HG03565 (cell line): ENCODE measurements around the gene ANKHD1.

Experiments
- ATAC-seq: cut with Tn5 transposase; IDR thresholded peaks from one replicate; pipeline ENCODE4 v1.9.1; 2021; ENCODE audit warnings: mild to moderate bottlenecking, moderate library complexity; ENCODE audit not compliant: unreplicated experiment

The ANKHD1 gene, protein sequence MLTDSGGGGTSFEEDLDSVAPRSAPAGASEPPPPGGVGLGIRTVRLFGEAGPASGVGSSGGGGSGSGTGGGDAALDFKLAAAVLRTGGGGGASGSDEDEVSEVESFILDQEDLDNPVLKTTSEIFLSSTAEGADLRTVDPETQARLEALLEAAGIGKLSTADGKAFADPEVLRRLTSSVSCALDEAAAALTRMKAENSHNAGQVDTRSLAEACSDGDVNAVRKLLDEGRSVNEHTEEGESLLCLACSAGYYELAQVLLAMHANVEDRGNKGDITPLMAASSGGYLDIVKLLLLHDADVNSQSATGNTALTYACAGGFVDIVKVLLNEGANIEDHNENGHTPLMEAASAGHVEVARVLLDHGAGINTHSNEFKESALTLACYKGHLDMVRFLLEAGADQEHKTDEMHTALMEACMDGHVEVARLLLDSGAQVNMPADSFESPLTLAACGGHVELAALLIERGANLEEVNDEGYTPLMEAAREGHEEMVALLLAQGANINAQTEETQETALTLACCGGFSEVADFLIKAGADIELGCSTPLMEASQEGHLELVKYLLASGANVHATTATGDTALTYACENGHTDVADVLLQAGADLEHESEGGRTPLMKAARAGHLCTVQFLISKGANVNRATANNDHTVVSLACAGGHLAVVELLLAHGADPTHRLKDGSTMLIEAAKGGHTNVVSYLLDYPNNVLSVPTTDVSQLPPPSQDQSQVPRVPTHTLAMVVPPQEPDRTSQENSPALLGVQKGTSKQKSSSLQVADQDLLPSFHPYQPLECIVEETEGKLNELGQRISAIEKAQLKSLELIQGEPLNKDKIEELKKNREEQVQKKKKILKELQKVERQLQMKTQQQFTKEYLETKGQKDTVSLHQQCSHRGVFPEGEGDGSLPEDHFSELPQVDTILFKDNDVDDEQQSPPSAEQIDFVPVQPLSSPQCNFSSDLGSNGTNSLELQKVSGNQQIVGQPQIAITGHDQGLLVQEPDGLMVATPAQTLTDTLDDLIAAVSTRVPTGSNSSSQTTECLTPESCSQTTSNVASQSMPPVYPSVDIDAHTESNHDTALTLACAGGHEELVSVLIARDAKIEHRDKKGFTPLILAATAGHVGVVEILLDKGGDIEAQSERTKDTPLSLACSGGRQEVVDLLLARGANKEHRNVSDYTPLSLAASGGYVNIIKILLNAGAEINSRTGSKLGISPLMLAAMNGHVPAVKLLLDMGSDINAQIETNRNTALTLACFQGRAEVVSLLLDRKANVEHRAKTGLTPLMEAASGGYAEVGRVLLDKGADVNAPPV (N-terminal part only)

DNA sequence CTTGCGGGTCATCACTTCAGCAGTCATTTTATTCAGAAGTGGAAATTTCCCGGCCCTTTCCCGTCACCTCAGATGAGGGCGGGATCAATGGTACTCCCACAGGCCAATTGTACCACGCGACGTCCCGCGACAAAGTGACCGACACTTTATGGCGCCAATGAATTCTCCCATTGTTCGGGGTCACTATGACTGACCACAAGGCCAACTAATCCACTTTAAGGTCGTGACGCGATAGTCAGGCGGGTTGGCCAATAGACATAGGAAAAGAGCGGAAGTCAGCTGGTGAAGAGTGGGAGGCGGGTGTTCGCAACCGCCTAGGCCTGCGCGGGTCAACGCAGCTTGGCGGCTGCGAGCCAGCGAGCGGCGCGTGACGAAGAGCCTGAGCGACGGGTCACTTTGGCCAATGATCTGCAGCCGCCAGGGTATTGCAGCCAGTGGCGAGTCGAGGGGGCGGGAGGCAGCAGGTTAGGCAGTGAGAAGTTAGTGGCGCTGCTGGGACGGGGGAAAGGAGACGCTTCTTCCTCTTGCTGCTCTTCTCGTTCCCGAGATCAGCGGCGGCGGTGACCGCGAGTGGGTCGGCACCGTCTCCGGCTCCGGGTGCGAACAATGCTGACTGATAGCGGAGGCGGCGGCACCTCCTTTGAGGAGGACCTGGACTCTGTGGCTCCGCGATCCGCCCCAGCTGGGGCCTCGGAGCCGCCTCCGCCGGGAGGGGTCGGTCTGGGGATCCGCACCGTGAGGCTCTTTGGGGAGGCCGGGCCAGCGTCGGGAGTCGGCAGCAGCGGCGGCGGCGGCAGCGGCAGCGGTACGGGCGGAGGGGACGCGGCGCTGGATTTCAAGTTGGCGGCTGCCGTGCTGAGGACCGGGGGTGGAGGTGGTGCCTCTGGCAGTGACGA lies at the start of gene ANKHD1:
Gene ANKHD1, plus strand, starts transcription at position 472 of the 896 bp plus-strand sequence. Its CDS starts 135 bp downstream, at position 607.
- ATAC-seq: peak; percentile 81

DNA sequence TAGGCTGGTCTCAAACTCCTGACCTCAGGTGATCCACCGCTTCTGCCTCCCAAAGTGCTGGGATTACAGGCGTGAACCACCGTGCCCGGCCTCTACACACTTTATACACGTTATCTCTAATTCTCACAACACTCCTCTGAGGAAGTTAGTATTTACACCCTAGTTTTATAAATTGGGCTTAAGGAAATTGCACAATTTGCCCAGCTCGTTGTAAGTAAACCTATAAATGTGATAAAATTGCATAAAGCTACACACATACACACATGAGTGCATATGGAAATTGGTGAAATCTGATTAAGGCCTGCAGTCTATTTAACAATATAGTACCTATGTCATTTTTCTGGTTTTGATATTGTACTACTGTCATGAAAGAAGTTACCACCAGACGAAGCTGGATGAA lies 46.1 kb upstream of the ANKHD1 start:
- no peak for ATAC-seq

GRCh38 chr5:140356853-140357725 lies 44.5 kb upstream of the ANKHD1 start:
- no peak for ATAC-seq

DNA sequence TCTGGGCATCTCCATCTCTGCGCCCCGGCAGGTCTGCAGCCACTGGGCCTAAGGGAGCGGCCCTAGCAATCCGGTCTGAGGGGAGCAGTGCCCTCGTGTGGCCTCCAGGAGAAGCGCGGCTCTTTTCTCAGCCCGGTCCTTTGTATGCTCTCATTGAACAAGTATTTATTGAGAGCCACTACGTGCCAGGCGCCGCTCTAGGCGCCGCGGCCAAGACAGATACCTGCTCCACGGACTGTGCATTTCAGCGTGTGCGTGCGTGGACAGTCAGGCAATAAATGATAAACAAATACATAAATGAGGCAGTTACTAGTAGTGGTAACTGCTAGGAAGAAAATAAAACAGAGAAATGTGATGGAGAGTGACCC lies 43.9 kb upstream of the ANKHD1 start:
- ATAC-seq: peak; percentile 96

DNA sequence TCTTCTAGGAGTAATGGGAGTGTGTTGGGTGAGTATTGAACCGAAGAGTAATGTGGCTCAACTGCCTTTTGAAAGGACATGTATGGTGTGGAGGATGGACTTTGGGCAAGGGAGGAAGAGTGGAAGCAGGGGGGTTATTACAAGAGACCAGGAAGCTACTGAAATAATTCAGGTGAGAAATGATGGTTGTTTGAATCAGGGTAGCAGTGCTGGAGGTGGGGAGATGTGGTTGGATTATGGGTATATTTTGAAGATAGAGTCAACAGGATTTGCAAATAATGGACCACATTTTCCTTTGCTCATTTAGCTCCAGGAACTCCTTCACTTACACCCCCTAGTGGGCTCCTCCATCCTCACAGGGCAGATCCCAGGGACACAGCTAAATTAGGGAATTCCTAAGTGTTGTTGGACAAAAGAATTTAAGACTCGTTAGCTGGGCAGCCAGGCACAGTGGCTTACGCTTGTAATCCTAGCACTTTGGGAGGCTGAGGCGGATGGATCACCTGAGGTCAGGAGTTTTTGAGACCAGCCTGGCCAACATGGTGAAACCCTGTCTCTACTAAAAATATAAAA lies 42.8 kb upstream of the ANKHD1 start:
- ATAC-seq: no peak

- ATAC-seq: no peak
Measured at GRCh38 chr5:140360101-140360500, 41.5 kb upstream of the ANKHD1 start, which contains the start of gene SLC4A9. TSS of gene SLC4A9 (plus strand) at chr5:140360194. CDS start at chr5:140360237, 43 bp downstream.

- no peak for ATAC-seq
Measured at GRCh38 chr5:140360681-140361479, 40.8 kb upstream of the ANKHD1 start.

- no peak for ATAC-seq
Measured at GRCh38 chr5:140361901-140362300, 39.7 kb upstream of the ANKHD1 start.

DNA sequence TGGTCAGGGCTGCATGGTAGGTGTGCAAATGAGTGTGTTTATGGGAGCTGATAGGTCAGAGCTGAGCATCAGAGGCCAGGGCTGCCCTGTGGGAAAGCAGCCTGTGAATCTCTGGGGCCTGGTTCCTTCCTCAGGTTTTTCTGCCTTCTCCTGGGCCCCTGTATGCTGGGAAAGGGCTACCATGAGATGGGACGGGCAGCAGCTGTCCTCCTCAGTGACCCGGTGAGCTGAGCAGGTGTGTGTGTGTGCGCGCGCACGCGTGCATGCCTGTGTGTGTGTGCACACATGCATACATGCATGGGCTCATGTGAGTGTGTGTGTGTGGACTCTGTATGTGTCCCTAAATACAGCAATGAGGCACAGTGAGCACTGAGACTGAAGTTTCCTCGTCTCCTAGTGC lies 39.3 kb upstream of the ANKHD1 start:
- no peak for ATAC-seq

DNA sequence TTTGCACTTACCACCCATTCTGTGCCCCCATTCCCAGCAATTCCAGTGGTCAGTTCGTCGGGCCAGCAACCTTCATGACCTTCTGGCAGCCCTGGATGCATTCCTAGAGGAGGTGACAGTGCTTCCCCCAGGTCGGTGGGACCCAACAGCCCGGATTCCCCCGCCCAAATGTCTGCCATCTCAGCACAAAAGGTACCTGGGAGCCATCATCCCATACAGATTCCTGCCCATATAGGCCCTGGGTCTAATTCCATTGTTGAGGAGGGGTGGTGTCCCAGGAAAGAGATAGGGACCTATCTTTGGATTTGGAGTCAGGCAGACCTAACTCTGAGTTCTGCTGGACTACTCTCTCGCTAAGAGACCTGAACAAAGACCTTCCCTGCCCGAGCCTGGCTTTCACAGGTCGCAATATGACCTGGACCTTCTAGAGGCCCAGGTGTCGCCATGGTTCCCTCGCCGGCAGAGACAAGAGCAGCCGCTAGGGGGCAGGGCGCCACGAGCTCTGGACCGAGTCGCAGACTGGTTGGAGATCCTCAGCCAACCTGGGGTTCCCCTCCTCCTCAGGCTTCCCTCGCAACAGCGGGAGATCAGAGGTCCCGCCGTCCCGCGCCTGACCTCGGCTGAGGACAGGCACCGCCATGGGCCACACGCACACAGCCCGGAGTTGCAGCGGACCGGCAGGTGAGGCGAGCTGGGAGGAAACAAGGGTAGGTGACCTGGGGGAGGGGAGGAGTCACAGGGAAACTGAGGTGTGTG lies 38.6 kb upstream of the ANKHD1 start:
- peak; percentile 92 for ATAC-seq

DNA sequence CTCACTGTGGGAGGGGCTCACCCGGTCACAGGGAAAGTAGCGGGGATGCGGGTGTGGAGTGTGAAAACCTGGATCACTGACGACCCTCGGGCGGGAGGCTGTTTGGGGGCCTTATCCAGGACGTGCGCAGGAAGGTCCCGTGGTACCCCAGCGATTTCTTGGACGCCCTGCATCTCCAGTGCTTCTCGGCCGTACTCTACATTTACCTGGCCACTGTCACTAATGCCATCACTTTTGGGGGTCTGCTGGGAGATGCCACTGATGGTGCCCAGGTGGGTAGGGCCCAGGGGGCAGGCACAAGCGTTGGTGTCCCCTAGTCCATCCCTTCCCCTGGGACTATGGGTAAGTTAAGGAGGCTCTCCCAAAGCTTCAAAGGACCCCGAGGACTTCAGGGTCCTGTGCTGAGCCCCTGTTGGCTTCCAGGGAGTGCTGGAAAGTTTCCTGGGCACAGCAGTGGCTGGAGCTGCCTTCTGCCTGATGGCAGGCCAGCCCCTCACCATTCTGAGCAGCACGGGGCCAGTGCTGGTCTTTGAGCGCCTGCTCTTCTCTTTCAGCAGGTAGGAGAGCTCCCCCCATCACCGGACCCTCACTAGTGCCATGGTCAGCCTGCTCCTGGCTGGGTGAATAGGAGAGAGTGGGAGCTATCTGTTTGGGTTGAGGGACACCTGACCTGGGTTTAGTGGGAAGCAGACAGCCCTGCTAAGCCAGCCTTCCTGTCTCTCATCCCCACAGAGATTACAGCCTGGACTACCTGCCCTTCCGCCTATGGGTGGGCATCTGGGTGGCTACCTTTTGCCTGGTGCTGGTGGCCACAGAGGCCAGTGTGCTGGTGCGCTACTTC lies 37.8 kb upstream of the ANKHD1 start:
- ATAC-seq: no peak

DNA sequence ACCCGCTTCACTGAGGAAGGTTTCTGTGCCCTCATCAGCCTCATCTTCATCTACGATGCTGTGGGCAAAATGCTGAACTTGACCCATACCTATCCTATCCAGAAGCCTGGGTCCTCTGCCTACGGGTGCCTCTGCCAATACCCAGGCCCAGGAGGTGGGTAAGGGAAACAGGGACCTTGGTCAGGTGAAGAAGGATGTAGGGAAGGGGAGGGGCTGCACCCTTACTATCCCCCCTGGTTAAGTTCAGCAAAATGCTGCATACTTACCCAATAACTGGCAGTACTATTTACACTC lies 37.2 kb upstream of the ANKHD1 start:
- no peak for ATAC-seq

GRCh38 chr5:140365282-140365681 lies 36.4 kb upstream of the ANKHD1 start:
- ATAC-seq: no peak

DNA sequence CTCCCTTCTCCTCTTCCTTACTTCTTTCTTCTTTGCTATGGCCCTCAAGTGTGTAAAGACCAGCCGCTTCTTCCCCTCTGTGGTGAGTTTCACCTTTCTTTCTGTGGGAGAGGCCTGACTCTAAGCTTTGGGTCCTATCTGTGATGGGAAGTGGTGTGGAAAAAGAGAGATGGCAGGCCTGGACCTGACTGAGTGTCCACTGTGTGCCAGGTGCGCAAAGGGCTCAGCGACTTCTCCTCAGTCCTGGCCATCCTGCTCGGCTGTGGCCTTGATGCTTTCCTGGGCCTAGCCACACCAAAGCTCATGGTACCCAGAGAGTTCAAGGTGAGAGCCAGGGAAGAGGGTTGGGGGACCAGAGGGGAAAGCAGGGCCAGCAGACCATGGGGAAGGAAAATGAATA lies 35.7 kb upstream of the ANKHD1 start:
- ATAC-seq: no peak

DNA sequence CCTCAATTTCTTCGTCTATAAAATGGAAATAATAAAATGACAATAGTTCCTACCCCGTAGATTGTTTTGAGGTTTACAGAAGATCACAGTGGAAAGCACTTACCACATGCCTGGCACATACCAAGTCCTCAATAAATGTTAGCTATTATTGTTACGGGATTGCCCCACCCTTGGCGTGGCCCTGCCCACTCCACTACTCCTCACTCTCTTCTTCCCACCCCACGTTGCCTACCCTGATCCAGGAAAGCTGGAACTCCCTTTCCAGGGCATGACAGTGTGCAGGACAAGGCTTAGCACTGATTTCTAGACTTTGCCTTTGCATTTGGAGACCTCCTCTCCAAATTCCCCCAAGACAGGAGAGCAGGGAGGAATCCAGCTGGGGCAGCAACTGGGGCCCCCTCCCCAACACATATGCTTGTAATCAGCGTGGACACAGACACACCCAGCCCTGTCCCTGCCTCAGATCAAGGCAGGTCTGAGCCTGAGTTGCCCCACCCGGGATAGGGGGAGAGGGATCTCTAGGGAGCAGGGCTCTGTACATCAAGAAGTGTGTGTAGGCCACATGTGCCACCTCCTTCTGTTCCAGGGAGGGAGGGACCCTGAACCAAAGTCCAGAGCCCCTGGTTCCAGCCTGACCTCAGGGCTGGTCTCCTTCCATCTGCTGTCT lies 34.9 kb upstream of the ANKHD1 start:
- no peak for ATAC-seq
